SK-N-SH treated with all-trans-retinoic acid at 6 μM for 48 hours (cell line): Measurements from ENCODE around the gene PJA1.

Source experiments
- CREB5 ChIP-seq: fragments of 250-450 bp; sonication (Bioruptor Pico); IDR thresholded peaks from 2 replicates; pipeline ENCODE4 v1.5.1; 2020; ENCODE audit warnings: low read depth, mild to moderate bottlenecking, moderate library complexity
- CSRNP3 ChIP-seq: fragments of 250-450 bp; sonication (Bioruptor Pico); IDR thresholded peaks from 2 replicates; pipeline ENCODE4 v1.5.1; 2021; ENCODE audit warnings: mild to moderate bottlenecking, moderate library complexity
- ISL1 ChIP-seq: fragments of 250-450 bp; sonication (Bioruptor Pico); IDR thresholded peaks from 2 replicates; pipeline ENCODE4 v2.1.2; 2022; ENCODE audit warnings: mild to moderate bottlenecking, moderate library complexity
- PATZ1 ChIP-seq: fragments of 250-450 bp; sonication (Bioruptor Pico); IDR thresholded peaks from 2 replicates; pipeline ENCODE4 v1.8.0; 2020; ENCODE audit warnings: mild to moderate bottlenecking, moderate library complexity, borderline replicate concordance
- RARB ChIP-seq: fragments of 250-450 bp; sonication (Bioruptor Pico); IDR thresholded peaks from 2 replicates; pipeline ENCODE4 v1.8.0; 2021; ENCODE audit warnings: mild to moderate bottlenecking, moderate library complexity
- SNAI2 ChIP-seq: fragments of 250-450 bp; sonication (Bioruptor Pico); IDR thresholded peaks from 2 replicates; pipeline ENCODE4 v1.5.0; 2020; ENCODE audit warnings: mild to moderate bottlenecking, moderate library complexity
- ZFP3 ChIP-seq: fragments of 250-450 bp; sonication (Bioruptor Pico); IDR thresholded peaks from 2 replicates; pipeline ENCODE4 v1.5.0; 2020; ENCODE audit warnings: mild to moderate bottlenecking, moderate library complexity
- ZFP30 ChIP-seq: fragments of 450-650 bp; formaldehyde crosslinking; IDR thresholded peaks from 2 replicates; pipeline ENCODE4 v1.5.0; 2022; ENCODE audit warnings: mild to moderate bottlenecking, moderate library complexity
- ZNF70 ChIP-seq: fragments of 450-650 bp; formaldehyde crosslinking; IDR thresholded peaks from 2 replicates; pipeline ENCODE4 v1.5.0; 2020; ENCODE audit warnings: mild to moderate bottlenecking, moderate library complexity
- TF ChIP-seq, protein P1 (sequence below): fragments of 250-450 bp; sonication (Bioruptor Pico); IDR thresholded peaks from 2 replicates; pipeline ENCODE4 v1.5.0; 2020; ENCODE audit warnings: mild to moderate bottlenecking, moderate library complexity
- TF ChIP-seq, protein P2 (sequence below): fragments of 250-450 bp; sonication (Bioruptor Pico); IDR thresholded peaks from 2 replicates; pipeline ENCODE4 v1.8.0; 2021; ENCODE audit warnings: low read depth, mild to moderate bottlenecking, moderate library complexity, borderline replicate concordance

DNA sequence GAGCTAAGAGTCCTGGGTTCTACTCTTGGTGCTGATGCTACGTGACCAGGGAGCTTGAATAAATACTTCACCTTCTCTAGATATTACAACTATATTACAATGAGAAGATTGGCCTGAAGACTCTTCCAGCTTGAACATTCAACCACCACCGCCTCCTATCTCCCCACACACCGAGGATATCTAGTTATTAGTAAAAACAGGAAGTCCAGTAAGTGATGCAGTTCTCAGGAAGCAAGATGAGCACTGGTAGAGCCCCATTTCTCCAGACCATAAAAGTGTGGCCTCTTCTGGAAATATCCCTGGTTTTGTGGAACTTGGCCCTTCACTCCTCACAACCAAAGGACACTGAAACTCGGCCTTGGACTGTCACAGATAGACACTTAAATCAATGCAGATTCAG, 18.5 kb downstream of the PJA1 start:
- no peak for TF ChIP-seq CREB5 (CRISPR knock-in tag)
- TF ChIP-seq, protein P1, sequence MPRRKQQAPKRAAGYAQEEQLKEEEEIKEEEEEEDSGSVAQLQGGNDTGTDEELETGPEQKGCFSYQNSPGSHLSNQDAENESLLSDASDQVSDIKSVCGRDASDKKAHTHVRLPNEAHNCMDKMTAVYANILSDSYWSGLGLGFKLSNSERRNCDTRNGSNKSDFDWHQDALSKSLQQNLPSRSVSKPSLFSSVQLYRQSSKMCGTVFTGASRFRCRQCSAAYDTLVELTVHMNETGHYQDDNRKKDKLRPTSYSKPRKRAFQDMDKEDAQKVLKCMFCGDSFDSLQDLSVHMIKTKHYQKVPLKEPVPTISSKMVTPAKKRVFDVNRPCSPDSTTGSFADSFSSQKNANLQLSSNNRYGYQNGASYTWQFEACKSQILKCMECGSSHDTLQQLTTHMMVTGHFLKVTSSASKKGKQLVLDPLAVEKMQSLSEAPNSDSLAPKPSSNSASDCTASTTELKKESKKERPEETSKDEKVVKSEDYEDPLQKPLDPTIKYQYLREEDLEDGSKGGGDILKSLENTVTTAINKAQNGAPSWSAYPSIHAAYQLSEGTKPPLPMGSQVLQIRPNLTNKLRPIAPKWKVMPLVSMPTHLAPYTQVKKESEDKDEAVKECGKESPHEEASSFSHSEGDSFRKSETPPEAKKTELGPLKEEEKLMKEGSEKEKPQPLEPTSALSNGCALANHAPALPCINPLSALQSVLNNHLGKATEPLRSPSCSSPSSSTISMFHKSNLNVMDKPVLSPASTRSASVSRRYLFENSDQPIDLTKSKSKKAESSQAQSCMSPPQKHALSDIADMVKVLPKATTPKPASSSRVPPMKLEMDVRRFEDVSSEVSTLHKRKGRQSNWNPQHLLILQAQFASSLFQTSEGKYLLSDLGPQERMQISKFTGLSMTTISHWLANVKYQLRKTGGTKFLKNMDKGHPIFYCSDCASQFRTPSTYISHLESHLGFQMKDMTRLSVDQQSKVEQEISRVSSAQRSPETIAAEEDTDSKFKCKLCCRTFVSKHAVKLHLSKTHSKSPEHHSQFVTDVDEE (CRISPR knock-in tag): no peak
- TF ChIP-seq PATZ1 (CRISPR knock-in tag): no peak
- no peak for TF ChIP-seq ZFP30 (CRISPR knock-in tag)
- no peak for TF ChIP-seq RARB (CRISPR knock-in tag)
- TF ChIP-seq, protein P2, sequence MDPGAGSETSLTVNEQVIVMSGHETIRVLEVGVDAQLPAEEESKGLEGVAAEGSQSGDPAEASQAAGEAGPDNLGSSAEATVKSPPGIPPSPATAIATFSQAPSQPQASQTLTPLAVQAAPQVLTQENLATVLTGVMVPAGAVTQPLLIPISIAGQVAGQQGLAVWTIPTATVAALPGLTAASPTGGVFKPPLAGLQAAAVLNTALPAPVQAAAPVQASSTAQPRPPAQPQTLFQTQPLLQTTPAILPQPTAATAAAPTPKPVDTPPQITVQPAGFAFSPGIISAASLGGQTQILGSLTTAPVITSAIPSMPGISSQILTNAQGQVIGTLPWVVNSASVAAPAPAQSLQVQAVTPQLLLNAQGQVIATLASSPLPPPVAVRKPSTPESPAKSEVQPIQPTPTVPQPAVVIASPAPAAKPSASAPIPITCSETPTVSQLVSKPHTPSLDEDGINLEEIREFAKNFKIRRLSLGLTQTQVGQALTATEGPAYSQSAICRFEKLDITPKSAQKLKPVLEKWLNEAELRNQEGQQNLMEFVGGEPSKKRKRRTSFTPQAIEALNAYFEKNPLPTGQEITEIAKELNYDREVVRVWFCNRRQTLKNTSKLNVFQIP (CRISPR knock-in tag): no peak
- no peak for TF ChIP-seq CSRNP3 (CRISPR knock-in tag)
- TF ChIP-seq ZFP3 (CRISPR knock-in tag): no peak
- no peak for TF ChIP-seq ZNF70
- TF ChIP-seq SNAI2 (CRISPR knock-in tag): no peak
- no peak for TF ChIP-seq ISL1 (CRISPR knock-in tag)
